NCI-H526 (cell line): Measurements from ENCODE around the gene CEP55.
A peak's percentile ranks its signal among the peaks of the same experiment; 100 is the strongest.
"Not testable (repeated sequence)": the region's sequence is repeated elsewhere in the genome, so short reads cannot be mapped to it uniquely, and the experiment has no call there.

Experiments used
- DNase-seq, 2 experiments: peaks; one replicate each; lab custom pipeline; 2025; lab: John Stamatoyannopoulos, UW

Gene CEP55

GRCh38 chr10:93496322-93497041, at the start of gene CEP55:
TSS of gene CEP55 (plus strand) at chr10:93496612. CDS start at chr10:93500052, 3,440 bp downstream.
- DNase-seq, result peak; percentile 57 to 92

GRCh38 chr10:93447019-93447418, 49.4 kb upstream of the CEP55 start:
- no peak for DNase-seq

DNA sequence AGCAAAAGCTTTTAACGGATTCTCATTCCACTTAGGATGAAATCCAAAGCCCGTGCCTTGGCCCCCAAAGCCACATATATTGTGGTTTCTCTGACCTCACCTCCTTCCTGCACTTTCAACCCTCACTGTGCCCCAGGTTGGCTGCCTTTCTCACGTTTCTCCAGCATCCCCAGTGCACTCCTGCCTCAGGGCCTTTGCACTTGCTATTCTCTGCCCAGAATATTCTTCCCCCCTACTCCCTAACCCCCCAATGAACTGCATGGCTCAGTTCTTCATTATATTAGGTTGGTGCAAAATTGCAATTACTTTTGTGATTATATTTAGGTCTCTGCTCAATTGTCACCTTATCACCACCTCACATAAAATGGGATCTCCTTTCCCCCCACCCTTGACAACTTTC, 48.4 kb upstream of the CEP55 start:
- no peak for DNase-seq

GRCh38 chr10:93451244-93451947, 45.0 kb upstream of the CEP55 start:
- no peak for DNase-seq

- DNase-seq, result no peak
Observed at GRCh38 chr10:93452143-93452542, 44.3 kb upstream of the CEP55 start.

DNA sequence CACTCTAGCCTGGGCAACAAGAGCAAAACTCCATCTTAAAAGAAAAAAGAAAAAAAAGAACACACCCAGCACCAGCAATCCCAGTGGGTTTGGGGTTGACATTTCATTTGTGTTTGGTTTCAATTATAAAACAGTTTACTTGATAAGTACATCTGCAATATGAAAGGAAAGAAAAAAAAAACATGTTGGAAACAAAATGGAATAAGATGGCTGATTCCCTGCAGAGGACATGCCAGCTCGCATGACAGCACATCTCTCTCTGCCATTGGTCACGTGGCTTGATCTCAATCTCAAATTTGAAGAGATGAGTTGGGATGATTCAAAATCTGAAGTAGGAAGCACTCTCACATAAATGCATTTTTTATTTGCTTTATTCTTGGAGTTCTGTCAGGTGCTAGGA, 42.3 kb upstream of the CEP55 start:
- DNase-seq, result no peak

DNA sequence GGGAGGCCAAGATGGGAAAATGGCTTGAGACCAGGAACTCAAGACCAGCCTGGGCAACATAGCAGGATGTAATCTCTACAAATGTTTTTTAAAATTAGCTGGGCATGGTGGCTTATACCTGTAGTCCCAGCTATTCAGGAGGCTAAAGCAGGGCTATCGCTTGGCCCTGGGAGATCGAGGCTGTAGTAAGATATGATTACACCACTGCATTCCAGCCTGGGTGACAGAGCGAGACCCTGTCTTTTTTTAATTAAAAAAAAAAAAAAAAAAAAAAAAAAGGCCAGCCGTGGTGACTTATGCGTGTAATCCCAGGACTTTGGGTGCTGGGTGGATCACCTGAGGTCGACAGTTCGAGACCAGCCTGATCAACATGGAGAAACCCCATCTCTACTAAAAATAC, 41.7 kb upstream of the CEP55 start:
- DNase-seq, result no peak

- no peak for DNase-seq
Observed at GRCh38 chr10:93456480-93456879, 39.9 kb upstream of the CEP55 start.

- no peak for DNase-seq
Observed at GRCh38 chr10:93457511-93457910, 38.9 kb upstream of the CEP55 start.

DNA sequence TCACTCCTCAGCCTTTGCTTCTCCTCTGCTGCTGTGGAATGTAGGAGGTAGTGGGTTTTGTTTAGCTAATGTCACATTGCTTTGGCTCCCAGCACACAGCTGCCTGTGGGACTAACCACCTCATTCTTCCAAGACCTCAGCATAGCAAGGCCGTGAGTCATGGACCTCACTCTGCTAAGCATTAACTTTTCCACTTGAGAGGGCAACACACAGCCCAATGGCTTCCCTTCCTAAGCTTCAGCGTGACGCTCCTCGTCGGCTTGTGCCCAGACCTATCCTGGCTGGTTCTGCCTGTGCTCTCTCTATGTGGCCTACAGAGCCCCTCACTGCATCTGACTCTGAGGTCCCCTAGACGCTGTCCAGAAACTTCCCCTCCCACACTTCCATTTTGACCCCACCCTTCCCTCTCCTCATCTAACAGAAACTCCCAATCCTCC, 37.6 kb upstream of the CEP55 start:
- DNase-seq, result no peak

GRCh38 chr10:93459466-93459865, 36.9 kb upstream of the CEP55 start:
- no peak for DNase-seq

DNA sequence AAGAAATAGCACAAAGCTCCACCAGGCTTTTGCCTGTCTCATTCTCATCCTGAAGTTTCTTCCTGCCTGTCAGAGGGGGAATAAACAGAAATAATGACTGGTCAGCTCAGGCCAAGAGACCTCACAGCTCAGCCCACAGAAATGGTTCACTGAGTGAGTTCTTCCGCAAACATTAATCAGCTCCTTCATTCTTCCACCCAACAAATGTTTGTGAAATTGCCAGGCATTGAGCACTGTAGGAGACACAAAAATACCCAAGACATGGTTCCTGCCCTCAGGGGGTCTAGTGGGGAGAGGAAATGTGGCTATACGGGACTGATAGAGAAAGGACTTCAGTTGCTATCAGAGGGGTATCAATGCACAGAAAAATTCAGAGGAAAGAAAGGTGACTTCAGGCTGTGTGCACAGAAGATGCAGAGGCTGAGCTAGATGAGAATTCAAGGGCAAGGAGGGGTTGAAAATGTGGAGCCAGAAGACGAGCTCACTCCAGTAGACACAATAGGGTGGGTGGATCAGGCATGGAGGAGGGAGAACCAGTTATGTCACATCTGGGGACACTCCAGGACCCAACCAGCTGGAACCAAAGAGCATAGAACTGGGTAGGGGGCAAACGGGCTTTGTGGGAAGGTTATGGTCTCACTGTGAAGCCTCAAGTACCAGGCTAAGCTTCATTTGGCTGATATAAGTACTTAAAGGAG, 35.2 kb upstream of the CEP55 start:
- DNase-seq, result peak in 1 of 2 experiments; percentile 52

DNA sequence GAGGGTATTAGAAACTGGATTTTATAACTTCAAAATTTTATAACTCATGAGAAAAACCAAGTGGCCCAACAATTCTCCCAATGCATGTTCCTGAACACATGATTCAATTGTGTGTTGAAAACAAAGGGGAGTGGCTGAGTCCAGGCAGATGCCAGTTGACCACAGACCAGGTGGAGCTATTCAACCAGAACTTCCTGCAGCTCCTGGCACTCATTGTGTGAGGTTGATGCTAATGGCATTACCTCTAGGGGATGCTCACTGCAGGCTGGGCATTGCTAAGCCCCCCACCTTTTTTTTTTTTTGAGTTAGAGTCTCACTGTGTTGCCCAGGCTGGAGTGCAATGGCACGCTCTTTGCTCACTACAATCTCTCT, 34.6 kb upstream of the CEP55 start:
- DNase-seq, result peak; percentile 47 to 82

DNA sequence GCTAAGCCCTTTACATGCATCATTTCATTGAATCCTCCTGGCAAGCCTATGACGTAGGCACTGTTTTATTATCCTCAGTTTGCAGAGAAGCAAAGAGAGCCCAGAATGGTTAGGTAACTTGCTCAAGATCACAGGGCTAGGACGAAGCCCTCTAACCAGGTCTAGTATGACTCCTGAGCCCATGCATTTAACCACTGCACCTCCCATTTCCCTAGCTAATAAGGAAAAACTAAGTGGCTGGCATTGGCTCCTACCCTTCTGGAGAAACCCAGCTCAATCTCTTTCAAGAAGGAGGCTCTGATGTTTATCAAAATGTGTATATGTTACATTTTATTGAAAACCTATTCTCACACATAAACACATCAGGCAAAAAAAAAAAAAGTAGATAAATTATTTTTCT, 34.0 kb upstream of the CEP55 start:
- DNase-seq, result no peak

DNA sequence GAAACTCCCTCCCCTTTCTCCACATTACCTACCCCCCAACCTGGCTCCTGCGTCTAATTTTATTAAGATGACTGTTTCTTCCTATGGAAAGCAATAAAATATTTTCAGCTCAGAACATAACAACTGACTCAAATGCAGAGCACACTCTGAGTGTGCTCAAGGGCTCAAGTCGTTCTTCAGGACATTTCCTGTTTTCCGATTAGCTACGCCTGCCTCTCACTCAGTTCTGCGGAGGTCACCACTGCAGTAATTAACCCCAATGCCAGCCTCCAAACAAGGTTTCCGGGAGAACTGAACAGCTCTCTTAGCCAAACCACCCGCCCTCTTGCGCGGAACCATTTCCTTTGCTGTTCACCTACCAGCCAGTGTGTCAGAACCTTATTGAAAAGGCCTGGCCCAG, 33.5 kb upstream of the CEP55 start:
- no peak for DNase-seq

GRCh38 chr10:93463723-93464476, 32.5 kb upstream of the CEP55 start:
- no peak for DNase-seq

DNA sequence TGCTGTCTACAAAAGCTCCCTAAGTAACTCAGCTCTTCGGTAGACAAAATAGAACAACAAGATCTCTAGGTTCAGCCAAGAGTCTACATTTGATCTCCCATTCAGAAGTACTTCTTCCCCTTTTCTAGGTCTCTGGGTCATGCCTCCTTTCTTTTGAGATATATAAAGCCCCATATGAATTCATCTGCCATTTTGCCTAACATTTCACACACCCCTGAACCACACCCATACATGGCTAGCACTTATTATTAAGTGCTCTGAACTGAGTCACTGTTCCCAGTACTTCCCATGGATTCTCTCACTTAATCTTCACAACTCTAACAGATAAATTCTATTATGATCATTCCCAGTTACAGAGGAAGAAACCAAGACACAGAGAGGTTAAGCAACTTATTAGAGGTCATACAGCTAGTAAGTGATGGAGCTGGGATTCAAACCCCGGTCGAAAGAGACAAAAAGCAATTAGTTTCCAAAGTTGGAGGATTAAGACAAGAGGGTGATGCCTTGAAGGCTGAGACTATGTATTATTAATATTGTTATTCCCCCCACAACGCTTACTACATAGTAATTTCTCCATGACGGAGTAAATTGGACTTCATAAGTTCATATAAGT, 31.5 kb upstream of the CEP55 start:
- DNase-seq, result no peak

DNA sequence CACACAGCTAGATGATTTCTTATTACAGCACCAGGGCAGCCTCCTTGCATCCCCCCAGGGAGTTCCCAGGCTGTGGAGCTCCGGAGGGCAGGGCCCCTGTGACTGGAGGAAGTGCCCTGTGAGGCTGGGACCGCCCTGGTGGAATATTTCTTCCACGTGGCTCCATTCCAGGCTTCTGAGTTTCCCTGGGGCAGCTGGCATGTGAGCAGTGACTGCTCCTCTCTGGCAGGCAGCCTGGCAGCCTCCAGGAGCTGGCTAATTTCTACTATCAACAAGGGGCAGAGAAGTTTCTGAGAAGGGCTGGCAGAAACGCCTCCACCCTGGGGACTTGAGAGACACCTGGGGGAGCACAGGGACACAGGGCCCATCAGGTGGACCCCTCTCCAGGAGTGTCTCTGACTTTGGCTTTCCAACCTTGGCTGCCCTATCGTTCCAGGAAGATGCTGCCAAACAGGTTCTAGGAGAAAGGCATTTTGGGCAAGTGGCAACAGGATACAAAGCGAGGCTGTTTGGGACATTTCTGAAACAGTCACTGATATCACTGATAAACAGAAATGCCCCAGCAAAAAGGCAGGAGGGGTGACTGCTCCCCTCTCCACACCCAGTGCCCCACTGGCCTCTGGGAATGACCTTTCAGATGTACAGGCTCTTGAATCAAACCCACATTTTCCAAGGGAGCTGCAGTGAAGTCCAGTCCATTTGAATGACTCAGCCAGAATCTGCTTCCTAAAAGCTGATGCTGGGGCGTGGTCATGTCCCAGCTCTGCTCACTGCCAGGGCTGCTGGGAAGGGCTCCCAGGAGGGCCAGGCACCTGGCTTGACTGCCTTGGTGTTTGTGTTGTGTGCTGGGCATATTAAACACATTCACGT, 30.4 kb upstream of the CEP55 start:
- DNase-seq, result peak; percentile 3 to 26

- DNase-seq, result not testable (repeated sequence)
Observed at GRCh38 chr10:93467635-93468034, 28.8 kb upstream of the CEP55 start.

DNA sequence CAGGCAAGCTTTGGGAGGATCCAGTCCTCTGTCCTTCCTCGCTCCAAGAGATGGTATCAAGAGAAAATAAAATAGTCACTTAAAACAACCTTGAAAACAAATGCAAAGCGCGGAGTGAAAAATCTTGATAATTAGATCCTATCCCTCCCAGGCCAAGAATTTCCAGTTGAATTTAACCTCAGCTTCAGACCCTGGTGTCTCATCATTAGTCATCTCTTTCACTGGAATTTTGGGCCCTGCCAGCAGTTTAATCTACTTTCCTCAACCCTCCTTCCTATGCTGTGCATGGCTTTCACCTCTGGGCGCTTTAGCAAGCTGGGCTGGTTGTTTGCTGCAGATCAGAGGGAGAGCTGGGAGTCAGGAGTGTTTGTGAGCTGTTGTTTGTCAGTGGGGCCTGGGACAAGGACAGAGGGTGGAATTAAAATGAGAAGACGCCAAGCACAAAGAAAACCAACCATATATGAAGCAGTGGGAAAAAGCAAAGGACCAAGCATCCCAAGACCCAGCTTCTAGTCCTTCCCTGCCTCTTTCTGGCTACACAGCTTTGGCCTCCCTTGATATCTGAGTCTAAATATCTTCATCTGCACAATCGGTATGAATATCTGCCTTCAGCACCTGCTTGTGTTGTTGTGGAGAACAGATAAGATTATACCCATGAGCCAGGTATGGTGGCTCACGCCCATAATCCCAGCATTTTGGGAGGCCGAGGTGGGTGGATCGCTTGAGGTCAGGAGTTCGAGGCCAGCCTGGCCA, 27.8 kb upstream of the CEP55 start:
- DNase-seq, result no peak
